Lower lobe of right lung (tissue), 2 donors: ENCODE data around the gene ADAMTS2. TPM values are rescaled to one million over a fixed set of nuclear protein-coding genes. Genes with fewer than 3 reads are reported as not detected.

Experiments used
- ATAC-seq, 2 donors: fragments of 200-7000 bp; cut with Tn5 transposase; one replicate each; pipeline ENCODE4 v1.9.1; 2020 to 2022; ENCODE audit warnings: mild to moderate bottlenecking in 2 of 2, moderate library complexity in 2 of 2
- DNase-seq: peaks from one replicate; pipeline ENCODE4 v3.0.0-alpha.2; 2020
- H3K27ac ChIP-seq: fragments of 200-600 bp; one replicate; pipeline ENCODE4 v1.8.0; 2022
- H3K27me3 ChIP-seq: fragments of 200-600 bp; one replicate; pipeline ENCODE4 v1.8.0; 2022; ENCODE audit warnings: low read depth
- H3K36me3 ChIP-seq: fragments of 200-600 bp; one replicate; pipeline ENCODE4 v1.8.0; 2022; ENCODE audit warnings: mild to moderate bottlenecking
- H3K4me1 ChIP-seq: fragments of 200-600 bp; one replicate; pipeline ENCODE4 v1.8.0; 2022
- H3K4me3 ChIP-seq: fragments of 200-600 bp; one replicate; pipeline ENCODE4 v1.8.0; 2022; ENCODE audit warnings: mild to moderate bottlenecking
- H3K9me3 ChIP-seq: fragments of 200-600 bp; one replicate; pipeline ENCODE4 v1.8.0; 2022
- CTCF ChIP-seq: fragments of 200-600 bp; IDR thresholded peaks from one replicate; pipeline ENCODE4 v1.8.0; 2022; ENCODE audit warnings: antibody characterized with exemption, mild to moderate bottlenecking
- intact Hi-C: fragments of 100-400 bp; cut with DNase I; formaldehyde crosslinking; loops from one replicate; pipeline ENCODE4 v1.11.0; 2022
- total RNA-seq: library from RNA; stranded (reverse); fragmentation: NEBNext Ultra II Directional; extraction: Animal tissue kit (Norgen Biotek cat#: 25700); gene quantifications from one replicate; pipeline ENCODE4 v1.2.1, GENCODE V29; 2021
- donor health status: DM: no; HTN: yes; CAD: no; lungs with severe emphysema.

Gene ADAMTS2
- total RNA-seq, 1 donor from 2014 or later = 13.0 TPM

- H3K27me3 ChIP-seq = no peaks in the 10 kb centered on the region
- H3K4me1 ChIP-seq = no peaks in the 10 kb centered on the region
- H3K36me3 ChIP-seq = no peaks in the 10 kb centered on the region
- H3K9me3 ChIP-seq = no peaks in the 10 kb centered on the region
- intact Hi-C loops = no loop called here
- H3K27ac ChIP-seq = no peak overlapping the region
- ATAC-seq (no peak), DNase-seq (no peak)
- no peak overlapping the region for H3K4me3 ChIP-seq
- TF ChIP-seq CTCF = no peak
Observed at GRCh38 chr5:179212870-179213269, 132.4 kb downstream of the ADAMTS2 start.

GRCh38 chr5:179211631-179212030 is 133.6 kb downstream of the ADAMTS2 start:
- no peaks in the 10 kb centered on the region for H3K4me1 ChIP-seq
- no peak for TF ChIP-seq CTCF
- ATAC-seq (no peak), DNase-seq (no peak)
- H3K36me3 ChIP-seq = no peaks in the 10 kb centered on the region
- intact Hi-C loops = no loop called here
- no peak overlapping the region for H3K27ac ChIP-seq
- H3K27me3 ChIP-seq = no peaks in the 10 kb centered on the region
- H3K4me3 ChIP-seq = no peak overlapping the region
- H3K9me3 ChIP-seq = no peaks in the 10 kb centered on the region

- no peak overlapping the region for H3K27ac ChIP-seq
- intact Hi-C loops = no loop called here
- H3K36me3 ChIP-seq = no peaks in the 10 kb centered on the region
Observed at GRCh38 chr5:179211068-179211467, 134.2 kb downstream of the ADAMTS2 start.

GRCh38 chr5:179210478-179210877 is 134.8 kb downstream of the ADAMTS2 start:
- no peak overlapping the region for H3K4me3 ChIP-seq
- no peak for TF ChIP-seq CTCF
- intact Hi-C loops = no loop called here

More at GRCh38 chr5:179211068-179211467, 134.2 kb downstream of the ADAMTS2 start:
- no peak for TF ChIP-seq CTCF
- ATAC-seq (no peak), DNase-seq (no peak)
- Histone ChIP-seq H3K4me3 (no peak overlapping the region), H3K4me1 (no peaks in the 10 kb centered on the region), H3K27me3 (no peaks in the 10 kb centered on the region), H3K9me3 (no peaks in the 10 kb centered on the region)

GRCh38 chr5:179209359-179210150 is 135.7 kb downstream of the ADAMTS2 start:
- Histone ChIP-seq H3K27ac (no peak overlapping the region), H3K4me3 (no peak overlapping the region), H3K27me3 (no peaks in the 10 kb centered on the region), H3K36me3 (no peaks in the 10 kb centered on the region), H3K4me1 (no peaks in the 10 kb centered on the region), H3K9me3 (no peaks in the 10 kb centered on the region)
- ATAC-seq (no peak), DNase-seq (no peak)
- intact Hi-C loops = no loop called here
- TF ChIP-seq CTCF = no peak

More at GRCh38 chr5:179210478-179210877, 134.8 kb downstream of the ADAMTS2 start:
- Histone ChIP-seq H3K4me1 (no peaks in the 10 kb centered on the region), H3K36me3 (no peaks in the 10 kb centered on the region), H3K27ac (no peak overlapping the region), H3K9me3 (no peaks in the 10 kb centered on the region), H3K27me3 (no peaks in the 10 kb centered on the region)
- no peak for DNase-seq
- no peak for ATAC-seq
